Left forelimb (tissue), 1 donor: Measurements from ENCODE around the gene TNFRSF8.

Experiments
- DNase-seq: peaks from one replicate; pipeline ENCODE4 v3.0.0-alpha.2; 2018; ENCODE audit warnings: low spot score

Gene TNFRSF8

DNA sequence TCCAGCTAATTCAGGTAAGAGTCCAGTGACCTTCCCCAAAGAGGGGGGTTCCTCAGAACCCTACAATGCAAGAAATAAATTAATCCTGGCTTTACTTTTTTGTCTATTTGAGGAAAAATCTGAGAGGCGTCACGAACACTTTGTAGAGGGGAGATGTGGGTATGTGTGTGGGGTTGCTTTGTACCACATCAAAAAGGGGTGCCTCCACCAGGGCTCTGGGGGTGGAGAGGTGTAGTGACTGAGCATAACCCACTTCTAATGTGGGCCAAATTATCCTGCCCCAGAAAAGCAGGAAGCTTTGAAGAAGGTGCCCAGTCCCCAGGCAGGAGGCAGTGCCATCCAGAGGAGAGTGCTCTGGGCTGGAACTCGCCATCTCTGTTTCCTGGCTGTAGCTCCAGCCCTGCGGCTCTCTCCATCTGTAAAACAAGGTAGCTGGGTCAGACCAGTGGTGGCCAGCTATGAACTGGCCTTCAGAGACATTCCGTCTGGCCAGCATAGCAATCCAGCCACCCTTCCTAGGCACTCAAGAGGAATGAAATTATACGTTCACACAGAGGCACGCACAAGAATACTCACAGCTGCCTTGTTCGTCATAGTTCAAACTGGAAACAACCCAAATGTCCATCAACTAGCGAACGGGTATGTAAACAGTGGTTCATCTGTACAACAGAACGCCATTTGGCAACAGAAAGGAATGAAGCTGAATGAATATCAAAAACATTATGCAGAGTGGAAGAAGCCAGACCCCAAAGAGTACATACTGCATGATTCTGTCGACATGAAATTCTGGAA, 58.3 kb downstream of the TNFRSF8 start:
- DNase-seq = no peak

DNA sequence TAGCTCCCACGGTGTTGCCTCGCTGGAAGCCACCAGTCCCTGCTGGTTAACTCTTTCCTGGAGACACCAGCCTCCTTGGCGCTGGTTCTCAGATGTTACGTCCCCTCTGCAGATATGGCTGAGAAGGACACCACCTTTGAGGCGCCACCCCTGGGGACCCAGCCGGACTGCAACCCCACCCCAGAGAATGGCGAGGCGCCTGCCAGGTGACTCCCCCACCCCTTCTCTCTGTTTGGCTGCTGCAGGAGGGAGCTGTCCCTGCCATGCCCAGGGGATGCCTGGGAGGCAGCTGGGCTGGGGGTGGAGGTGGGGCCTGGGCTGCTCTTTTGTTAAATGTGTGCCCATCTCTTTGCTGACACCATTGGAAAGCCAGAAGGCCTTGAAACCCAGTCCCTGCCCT, 60.1 kb downstream of the TNFRSF8 start:
- no peak for DNase-seq

DNA sequence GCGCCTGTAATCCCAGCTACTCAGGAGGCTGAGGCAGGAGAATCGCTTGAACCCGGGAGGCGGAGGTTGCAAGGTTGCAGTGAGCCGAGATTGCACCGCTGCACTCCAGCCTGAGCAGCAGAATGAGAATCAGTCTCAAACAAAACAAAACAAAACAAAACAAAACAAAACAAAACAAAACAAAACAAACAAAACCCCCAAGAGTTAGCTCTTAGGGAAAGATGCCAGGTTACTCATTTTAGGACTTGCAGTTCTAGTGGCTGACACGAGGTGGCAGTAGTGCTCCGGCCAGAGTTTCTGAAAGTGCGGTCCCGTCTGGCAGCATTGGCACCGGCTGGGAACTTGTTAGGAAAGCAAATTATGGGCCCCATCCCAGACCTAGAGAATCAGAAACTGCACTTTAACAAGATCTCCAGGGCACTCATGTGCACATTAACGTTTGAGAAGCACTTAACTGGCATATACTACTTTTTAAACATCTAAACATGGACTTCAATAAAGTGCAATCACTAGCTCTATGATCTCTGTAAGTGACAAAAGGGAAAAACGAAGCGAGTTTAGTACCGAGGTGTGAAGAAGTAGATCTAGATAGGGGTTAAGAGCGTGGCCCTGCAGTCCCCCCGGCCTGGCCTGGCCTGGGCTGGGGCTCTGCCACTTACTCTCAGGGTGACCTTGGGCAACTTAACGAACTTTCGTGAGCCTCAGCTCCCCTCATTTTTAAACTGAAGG, 61.8 kb downstream of the TNFRSF8 start:
- DNase-seq = no peak

DNA sequence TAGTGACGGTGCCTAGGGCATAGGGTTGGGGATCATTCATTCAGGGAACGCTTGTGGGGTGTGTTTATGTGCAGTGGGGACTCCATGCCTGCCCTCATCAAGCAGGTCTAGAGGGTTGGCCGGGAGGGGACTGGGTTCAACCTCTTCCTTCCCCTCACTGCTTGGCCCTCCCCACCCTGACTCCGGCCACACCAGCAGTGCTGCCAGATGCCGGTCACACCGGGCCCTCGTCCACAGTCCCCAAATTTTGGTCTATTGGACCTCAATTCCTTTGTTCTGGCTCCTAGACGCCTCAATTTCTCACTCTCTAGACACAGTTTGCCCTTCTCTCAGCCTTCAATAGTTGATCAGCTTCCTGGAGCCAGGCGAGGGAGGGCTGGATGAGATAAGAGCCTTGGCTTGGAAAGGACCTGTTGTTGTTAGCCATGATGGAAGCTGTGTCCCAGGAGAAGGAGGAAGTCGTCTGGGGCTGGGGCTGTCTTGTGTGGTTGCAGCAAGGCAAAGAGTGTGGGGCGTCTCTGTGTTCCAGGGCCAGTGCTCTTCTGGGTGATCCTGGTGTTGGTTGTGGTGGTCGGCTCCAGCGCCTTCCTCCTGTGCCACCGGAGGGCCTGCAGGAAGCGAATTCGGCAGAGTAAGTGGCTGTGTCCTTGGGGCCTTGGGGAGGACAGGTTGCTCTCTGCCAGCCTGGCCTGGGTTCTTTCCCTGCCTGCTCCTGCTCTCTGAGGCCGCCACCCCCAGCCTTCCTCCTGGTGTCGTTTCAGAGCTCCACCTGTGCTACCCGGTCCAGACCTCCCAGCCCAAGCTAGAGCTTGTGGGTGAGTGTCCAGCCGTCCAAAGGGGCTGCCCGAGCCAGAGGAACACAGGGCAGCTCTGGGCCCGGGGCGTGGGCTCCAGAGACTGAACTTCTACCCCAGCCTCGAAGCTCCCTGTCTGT, 62.6 kb downstream of the TNFRSF8 start:
- DNase-seq = no peak

DNA sequence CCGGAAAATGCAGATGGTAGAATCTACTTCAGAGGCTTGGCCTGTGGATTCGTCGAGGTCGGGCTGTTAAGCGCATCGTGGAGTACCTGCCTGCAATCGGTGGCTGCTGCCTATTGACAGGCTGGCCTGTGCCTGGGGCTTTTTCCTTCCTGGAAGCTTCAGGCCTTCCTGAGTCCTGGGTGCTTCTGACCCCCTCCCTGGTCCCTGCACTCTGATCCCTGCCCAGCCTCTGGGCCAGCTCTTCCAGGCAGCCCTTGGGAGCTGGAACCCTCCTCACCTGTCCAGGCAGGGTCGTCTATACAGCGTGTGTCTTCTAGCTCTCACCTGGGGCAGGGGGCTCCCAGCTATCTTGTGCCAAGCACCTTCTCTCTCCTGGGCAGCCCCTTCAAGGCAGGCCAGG, 63.7 kb downstream of the TNFRSF8 start:
- no peak for DNase-seq

DNA sequence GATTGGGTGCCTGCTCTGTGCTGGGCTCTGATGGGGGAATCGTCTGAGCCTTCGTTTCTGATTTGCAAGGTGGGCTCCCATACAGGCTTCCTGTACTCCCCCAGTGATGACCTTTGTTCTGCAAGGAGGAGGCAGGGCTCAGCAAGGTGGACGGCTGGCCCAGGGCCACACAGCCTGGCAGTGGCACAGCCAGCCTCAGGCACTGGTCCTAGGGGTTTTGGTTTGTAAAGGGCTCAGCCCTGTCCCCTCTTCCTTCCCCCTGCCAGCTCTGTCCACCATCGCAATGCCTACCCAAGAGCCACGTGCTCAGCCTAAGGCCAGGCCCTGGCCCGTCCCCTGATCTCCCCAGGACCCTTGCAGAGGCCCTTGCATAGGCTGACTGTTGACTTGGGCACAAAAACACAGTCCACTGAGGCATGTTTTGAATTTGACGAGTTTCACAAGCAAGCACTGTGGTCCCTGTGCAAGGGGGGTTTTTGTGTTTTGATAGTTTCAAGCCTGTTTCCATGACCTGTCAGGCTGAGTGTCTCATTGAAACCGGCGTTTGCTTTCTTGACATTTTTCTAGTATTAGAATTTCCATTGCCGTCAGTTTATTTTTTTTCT, 64.2 kb downstream of the TNFRSF8 start:
- DNase-seq = no peak

DNA sequence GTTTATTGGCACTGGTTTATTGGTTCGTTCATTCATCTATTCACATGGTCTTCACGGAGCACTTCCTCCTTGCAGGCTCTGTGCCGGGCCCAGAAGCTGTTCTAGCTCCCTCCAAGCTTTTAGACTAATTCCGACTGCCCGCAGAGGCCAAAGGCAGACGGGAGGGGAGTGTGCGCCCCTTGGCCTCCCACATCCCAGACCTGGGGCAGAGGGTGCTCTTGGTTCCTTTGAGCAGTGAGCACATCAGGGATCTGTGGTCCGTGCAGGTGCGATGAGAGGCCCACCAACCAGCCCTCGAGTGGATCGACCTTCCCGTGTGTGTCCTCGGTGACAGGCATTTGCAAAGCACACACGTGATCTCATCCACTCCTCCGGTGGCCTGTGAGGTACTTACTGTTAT, 65.0 kb downstream of the TNFRSF8 start:
- no peak for DNase-seq

DNA sequence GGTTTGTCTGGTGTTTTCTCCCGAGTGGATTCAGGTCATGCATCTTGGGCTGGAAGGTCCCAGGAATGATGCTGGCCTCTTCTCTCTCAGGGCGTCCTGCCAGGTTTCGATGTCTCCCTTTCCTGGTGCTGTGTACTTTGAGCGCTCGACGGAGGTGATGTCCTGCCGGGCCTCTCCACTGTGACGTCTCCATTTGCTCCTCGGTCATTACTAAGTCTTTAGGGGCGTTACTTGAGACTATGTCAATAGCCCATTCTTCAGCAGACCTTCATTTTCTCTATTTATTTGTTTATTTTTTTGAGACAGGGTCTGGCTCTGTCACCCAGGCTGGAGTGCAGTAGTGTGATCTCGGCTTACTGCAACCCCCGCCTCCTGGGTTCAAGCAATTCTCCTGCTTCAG, 66.5 kb downstream of the TNFRSF8 start:
- no peak for DNase-seq

DNA sequence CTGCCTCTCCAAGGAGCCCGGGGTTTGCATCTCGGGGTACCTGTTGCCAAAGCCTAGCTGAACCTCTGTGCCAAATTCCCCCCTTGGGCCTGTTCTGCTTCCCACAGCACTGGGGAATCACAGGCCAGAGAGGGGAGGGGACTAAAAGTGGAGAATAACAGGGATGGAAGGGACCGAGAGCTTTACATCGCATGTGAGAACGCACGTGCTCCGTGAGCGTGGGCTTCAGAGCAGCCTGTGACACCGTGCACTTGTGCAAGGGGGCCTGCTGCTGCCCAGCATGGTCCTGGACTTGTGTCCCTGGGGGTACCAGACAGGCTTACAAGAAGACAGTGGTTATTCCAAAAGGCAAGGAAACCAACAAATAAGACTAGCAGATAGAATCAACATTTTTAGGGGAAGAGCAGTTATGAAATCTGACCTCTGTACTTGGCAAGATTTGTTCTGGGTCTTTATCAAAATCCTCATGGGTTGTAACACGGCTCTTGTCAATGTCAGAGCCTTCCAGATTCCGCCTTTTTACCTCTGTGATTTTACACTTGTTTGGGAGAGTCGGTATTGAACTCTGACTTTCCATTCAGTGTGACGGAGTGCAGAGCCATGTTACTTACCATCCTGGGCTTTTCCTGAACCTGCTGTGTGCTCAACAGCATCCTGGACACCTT, 67.5 kb downstream of the TNFRSF8 start:
- DNase-seq = no peak

DNA sequence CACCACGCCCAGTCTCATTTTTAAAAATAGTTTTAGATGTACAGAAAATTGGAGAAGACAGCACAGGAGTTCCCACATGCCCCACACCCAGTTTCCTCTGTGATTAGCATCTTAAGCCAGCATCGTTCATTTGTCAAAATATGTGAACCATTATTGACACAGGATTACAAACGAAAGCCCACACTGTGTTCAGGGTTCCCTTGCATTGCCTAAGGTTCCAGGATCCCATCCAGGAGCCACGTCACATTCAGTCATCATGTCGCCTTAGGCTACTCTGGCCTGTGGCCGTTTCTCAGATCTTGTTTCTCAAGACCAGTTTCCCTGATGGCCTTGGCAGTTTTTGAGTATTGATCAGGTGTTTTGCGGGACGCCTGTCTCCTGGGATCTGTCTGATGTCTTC, 69.0 kb downstream of the TNFRSF8 start:
- no peak for DNase-seq

DNA sequence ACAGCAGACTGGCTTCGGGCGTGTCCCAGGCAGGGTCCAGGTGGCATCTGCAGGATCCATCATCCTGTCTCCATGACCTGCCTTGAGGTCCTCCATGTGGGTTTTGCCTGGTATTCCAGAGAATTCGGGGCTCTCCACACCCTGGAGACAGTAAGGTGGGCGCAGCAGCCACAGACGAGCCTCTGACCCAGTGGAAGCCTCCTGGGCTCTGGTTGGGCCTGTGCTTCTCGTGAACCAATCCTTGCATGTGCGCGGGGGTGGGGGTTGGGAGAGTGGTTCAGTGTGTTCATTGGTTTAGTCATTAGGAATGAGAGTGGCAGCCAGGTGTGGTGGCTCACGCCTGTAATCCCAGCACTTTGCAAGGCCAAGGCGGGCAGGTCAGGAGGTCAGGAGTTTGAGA, 71.6 kb downstream of the TNFRSF8 start:
- no peak for DNase-seq

DNA sequence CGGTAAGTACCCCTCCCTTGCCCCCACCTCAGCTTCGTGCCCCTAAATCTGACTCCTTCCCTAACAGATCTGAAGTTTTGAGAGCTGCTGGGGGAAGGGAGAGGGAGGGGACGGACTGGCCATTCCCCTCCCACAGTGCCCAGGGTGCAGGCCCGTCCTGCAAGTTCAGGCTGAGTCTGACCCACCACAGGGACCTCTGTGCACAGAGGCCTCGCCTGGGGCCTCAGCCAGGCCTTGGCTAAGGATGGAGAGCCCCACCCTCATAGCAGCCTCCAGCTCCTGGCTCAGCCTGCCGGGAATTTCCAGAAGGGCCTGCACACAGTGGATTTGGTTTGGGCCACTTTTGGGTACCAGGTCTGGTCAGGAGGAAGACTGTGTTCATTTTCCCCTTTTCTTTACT, 72.5 kb downstream of the TNFRSF8 start:
- no peak for DNase-seq

DNA sequence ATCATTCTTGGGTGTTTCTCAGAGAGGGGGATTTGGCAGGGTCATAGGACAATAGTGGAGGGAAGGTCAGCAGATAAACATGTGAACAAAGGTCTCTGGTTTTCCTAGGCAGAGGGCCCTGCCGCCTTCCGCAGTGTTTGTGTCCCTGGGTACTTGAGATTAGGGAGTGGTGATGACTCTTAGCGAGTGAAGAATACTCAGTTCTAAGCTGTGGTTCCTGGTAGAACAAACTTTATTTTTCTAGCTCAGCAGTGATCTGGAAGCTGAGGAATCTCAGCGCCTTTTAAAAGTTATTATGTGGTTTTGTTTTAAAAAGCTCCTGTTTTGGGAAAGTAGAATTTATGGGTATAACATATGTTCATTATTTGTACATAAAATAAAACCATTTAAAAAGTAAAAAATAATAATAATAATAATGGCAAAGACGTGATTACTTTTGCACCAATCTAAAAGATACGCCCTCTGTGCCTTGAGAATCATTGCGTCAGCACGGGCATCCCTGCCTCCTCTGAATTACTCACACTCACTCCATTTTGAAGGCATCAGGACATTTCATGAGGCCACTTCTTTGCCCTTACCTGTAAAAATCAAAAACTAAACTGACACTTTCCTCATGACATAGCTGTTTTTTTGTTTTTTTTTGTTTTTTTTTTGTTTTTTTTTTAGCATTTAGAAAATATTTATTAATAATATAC, 74.0 kb downstream of the TNFRSF8 start:
- DNase-seq = no peak

DNA sequence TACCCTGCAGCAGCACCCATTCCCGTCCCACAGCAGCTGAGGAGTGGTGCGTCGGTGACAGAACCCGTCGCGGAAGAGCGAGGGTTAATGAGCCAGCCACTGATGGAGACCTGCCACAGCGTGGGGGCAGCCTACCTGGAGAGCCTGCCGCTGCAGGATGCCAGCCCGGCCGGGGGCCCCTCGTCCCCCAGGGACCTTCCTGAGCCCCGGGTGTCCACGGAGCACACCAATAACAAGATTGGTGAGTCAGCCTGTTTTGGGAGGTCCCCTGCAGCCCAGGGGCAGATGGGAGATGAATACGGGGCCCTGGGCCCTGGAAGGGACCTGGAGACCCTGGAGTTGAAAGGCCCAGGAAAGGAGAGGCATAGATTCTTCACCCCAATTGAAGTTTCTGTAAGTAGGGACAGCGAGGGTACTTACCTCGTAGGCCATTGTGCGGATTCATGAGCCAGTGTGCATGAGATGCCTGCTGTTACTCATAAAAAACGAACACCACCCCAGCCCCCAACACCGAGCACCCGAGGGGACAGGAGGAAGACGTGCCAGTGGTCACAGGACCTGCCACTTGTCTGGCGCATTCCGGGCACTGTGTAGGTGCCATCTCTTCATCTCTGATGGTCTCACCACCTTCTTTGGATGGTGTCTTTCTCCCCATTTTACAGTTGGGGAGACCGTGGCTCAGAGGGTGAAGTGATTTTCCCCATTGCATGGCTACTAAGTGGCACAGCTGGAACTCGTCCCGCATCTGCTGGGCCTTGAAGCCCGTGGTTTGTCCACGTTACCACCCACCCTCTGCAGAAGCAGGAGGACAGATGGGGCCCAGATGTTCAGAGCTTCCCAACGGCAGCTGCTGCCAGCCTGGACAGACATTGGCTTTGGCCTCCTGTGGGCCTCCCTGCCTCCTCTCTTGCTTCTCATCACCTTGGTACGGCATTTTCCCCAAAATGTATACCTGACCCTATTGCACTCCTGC, 75.4 kb downstream of the TNFRSF8 start:
- DNase-seq = no peak

DNA sequence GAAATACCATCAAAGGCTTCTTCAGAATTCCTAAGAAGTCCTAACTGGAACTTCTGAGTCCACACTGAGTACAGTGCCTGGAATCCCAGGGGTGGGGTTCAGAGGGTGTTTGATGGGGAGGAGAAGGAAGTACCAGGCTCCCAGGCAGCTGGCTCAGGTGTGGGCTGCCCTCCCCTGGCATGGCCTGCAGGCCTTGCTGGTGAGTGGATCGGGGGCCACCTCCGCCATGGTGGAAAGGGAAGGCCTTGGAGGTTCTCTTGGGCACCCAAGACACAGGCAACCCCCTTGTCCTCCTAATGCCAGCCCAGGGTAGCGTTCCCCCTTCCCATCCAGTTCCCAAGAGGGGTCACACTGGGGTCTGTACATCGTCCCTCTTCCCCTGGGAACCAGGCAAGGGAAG, 76.9 kb downstream of the TNFRSF8 start:
- no peak for DNase-seq

DNA sequence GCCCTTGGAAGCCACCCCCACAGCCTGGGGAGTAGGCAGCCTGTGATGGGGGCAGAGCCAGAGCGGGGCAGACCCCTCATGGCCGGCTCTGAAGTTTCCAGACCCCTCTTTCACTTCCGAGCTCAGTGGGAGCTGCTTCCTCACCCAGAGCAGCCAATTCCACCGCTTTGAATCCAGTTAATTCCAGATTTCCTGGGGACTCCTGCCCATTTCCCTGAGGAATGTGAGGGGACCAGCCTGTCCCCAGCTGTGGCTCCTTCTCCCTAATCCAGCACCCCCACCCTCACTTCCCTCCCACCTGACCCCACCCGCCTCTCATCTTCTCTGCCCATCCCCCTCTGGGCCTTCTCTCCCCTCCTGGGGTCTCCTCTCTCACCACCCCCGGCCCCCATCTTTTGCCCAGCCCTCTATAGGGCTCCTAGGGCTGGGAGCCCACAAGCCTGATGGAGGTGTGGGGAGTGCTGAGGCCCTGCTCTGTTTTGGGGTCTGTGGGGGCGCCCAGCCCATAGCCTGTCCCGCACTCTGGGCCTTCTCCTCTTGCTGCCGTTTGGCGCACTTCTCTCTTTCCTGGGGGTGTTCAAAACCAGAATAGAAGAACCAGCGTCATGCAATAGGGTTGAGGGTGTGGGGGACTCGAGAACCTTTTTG, 77.5 kb downstream of the TNFRSF8 start:
- DNase-seq = no peak

DNA sequence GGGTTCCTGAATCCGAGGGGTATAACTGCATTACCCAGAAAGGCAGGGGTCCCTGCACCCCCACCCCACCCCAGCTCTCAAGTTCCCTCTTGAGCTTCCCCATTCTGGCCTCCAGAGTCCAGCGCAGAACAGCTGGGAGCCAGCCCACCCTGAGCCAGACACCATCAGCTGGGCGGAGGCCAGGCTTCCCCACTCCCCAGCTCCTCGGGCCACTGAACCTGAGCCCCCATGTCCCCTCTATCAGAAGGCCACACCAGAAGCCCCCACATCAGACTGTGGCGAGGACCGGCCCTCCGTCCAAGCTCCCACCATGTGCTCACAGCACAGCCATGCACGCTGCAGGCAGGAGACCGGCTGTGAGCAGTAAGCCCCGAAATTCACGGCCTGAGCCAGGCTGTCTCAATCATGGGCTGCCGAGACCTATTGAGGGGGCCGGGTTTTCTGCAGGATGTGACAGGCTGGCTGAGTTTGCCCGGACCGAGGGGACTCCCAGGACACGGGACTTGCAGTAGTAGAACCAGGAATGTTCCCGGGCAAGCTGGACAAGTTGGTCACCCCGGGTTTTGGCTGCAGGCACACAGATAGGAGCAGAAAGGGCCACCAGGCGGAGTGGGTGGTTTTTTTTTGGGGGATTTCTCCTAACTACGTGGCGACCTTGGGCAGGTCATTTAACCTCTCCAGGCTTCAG, 78.2 kb downstream of the TNFRSF8 start:
- DNase-seq = no peak

DNA sequence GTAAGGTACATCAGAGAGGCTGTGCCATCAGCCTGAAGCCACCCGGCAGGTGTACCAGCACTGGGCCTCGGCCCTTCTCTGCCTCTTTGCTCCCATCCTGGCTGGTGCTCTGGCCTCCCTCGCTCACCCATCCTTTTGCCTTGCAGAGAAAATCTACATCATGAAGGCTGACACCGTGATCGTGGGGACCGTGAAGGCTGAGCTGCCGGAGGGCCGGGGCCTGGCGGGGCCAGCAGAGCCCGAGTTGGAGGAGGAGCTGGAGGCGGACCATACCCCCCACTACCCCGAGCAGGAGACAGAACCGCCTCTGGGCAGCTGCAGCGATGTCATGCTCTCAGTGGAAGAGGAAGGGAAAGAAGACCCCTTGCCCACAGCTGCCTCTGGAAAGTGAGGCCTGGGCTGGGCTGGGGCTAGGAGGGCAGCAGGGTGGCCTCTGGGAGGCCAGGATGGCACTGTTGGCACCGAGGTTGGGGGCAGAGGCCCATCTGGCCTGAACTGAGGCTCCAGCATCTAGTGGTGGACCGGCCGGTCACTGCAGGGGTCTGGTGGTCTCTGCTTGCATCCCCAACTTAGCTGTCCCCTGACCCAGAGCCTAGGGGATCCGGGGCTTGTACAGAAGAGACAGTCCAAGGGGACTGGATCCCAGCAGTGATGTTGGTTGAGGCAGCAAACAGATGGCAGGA, 79.2 kb downstream of the TNFRSF8 start:
- DNase-seq = no peak
